Keratinocyte (primary cell): ENCODE measurements around the gene DBR1.

Experiments used
- EZH2 ChIP-seq: IDR thresholded peaks from one replicate; pipeline ENCODE4 v1.6.1; 2012; ENCODE audit warnings: inconsistent platforms, mild to moderate bottlenecking, low read length, moderate library complexity
- TF ChIP-seq, protein P1 (sequence below), 3 experiments: IDR thresholded peaks in 1 of 3; conservative IDR thresholded peaks in 1 of 3; optimal IDR thresholded peaks in 1 of 3; 2 replicates in 2 of 3; 3 replicates in 1 of 3; pipeline versions ENCODE3 to v1.5.1; 2011; ENCODE audit warnings: low read length in 3 of 3, mild to moderate bottlenecking in 3 of 3, moderate library complexity in 2 of 3, control low read depth in 1 of 3, inconsistent platforms in 1 of 3; ENCODE audit not compliant: insufficient read depth in 2 of 3; ENCODE audit errors: extremely low read depth in 1 of 3

DNA sequence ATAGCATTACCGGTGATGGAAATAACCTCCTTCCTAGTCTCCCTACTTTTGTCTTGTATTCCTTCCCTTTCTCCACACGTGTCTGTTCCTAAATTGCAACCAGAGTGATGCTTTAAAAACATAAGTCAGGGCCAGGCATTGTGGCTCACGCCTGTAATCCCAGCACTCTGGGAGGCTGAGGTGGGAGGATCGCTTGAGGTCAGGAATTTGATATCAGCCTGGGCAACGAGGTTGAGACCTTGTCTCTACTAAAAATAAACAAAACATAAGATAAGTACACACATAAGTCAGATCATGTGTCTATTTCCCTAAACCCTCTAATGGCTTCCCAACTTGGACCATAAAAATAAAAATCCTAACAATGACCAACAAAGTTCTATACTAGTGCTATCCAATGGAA, 30.8 kb upstream of the DBR1 start:
- TF ChIP-seq, protein P1, sequence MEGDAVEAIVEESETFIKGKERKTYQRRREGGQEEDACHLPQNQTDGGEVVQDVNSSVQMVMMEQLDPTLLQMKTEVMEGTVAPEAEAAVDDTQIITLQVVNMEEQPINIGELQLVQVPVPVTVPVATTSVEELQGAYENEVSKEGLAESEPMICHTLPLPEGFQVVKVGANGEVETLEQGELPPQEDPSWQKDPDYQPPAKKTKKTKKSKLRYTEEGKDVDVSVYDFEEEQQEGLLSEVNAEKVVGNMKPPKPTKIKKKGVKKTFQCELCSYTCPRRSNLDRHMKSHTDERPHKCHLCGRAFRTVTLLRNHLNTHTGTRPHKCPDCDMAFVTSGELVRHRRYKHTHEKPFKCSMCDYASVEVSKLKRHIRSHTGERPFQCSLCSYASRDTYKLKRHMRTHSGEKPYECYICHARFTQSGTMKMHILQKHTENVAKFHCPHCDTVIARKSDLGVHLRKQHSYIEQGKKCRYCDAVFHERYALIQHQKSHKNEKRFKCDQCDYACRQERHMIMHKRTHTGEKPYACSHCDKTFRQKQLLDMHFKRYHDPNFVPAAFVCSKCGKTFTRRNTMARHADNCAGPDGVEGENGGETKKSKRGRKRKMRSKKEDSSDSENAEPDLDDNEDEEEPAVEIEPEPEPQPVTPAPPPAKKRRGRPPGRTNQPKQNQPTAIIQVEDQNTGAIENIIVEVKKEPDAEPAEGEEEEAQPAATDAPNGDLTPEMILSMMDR (optimal IDR thresholded peaks at IDR 0.05 in 1 of 3, IDR thresholded peaks at IDR 0.05 in 1 of 3, conservative IDR thresholded peaks at IDR 0.05 in 1 of 3; ENCODE audit: extremely low read depth in 1 of 3, insufficient read depth in 2 of 3, low read length in 3 of 3): no peak
- TF ChIP-seq EZH2: no peak
